Stimulated activated CD8-positive, alpha-beta memory T cell treated with anti-CD3 and anti-CD28 coated beads, Interleukin-7, amount 100 ng/mL, for 4 hours (primary cell): ENCODE measurements around the gene ZFPM1.

ENCODE experiments used
- DNase-seq, 2 donors: peaks; one replicate each; pipeline ENCODE4 v3.0.0-alpha.2; 2020; ENCODE audit warnings: low read depth in 2 of 2

ZFPM1 gene

DNA sequence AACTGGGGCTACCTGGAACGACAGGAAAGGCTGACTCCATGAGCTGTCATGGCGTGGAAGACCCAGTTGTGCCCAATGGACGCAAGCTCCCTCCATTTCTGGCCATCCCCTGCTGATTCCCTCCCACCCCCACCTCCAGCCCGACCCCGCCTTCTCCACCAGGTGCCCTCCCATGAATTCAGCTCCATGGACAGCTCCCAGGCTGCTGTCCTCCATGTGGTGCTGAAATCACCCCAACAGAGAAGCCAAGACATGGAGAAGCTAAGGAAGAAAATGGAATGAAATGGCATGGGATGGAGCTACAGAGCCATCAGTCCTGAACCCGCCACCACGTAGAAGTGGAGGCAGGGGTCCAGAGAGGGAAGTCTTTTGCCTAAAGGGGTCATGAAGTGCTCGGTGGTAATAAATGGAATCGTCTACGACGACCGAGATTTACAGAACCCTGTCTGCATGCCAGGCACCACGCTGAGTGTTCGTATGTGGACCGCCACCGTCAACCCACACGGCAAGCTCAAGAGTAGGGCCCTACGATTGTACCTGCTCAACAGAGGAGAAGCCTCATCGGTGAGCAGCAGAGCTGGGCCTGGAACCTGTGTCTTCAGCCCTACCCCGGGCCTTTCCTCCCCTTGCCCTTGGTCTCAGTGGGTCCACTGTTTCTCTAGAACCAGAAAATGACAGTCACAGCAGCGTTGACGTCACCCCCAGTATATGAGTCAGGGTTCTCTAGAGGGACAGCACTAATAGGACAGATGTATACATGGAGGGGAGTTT lies 107.8 kb downstream of the ZFPM1 start:
- no peak for DNase-seq

DNA sequence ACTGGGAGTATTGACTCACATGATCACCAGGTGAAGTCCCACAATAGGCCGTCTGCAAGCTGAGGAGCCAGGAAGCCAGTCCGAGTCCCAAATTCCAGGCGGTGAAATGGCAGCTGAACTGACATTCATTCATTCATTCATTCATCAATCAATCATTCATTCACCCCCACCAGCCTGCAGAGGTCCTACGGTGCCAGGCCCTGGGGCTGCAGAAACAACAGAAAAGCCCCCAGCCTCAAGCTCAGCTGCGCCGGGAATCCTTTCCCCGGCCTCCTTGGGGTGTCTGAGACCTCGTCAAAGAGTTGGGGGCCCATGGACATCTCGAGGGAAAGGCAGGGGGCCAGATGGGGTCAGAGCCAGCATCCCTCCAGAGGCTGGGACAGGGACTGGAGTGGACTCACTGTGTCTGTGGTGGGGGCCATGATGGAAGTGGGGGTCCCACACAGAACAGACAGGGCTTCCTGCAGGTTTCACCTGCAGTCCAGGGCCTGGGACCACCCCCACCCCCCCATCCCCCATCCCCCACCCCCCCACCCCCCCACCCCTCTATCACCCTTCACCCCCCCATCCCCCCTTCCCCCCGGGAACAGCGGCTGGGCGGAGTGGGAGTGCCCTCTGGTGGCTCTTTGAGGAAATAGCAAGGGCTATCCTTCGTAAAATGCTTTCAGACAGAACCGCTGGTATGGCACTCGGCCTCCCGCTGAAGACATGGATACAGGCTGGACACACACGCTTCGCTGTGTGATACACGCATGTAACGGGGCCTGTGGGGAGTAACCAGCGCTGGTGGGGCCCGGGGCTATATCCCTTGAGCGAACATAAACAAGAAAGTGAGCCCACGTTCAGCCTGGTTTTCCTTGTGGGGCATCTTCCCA lies 108.6 kb downstream of the ZFPM1 start:
- peak; percentile 27 to 51 for DNase-seq

DNA sequence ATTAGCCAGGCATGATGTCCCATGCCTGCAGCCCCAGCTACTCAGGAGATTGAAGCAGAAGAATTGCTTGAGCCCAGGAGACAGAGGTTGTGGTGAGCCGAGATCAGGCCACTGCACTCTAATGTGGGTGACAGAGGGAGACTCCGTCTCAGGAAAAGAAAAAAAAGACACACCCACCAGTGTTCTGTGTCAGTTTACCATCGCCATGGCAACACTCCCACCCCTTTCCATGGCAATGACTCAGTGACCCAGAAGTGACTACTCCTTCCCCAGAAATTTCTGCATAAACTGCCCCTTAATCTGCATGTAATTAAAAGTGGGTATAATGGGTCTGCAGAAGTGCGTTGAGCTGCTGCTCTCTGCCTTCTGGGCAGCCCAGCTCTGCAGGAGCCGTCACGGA lies 113.1 kb downstream of the ZFPM1 start:
- DNase-seq = peak; percentile 35 to 39

DNA sequence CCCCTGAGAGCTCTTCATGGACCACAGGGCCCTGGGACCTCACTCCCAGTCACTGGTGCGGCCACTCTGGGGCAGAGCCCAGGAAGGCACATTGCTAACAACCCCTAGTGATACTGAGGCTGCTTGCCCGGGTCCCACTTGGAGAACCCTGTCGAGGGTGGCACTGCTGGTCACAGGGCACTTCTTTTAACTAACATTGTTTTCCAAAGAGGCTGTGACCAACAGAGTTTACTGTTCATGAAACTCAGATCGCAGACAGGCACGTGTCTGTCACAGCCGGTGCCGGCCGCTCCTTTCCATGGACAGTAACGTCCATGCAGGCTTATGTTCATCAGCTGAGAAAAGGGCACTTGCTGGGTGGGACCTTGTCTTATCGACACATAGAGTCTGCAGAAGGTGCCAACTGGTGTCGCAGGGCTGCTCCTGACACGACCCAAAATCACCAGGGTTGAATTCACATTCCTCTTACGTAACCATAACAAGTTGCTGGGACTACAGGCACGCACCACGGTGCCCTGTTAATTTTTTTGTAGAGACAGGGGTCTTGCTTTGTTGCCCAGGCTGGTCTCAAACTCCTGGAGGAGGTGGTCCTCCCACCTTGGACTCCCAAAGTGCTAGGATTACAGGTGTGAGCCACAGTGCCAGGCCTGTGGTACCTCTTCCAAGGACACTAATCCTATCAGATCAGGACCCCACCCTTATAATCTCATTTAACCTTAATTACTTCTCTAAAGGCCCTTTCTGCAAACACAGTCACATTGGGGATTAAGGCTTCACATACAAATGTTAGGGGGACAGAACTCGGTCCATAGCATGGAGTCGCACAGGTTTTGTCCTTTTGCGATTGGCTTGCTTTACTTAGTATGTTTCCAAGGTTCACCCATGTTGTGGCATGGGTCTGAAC lies 115.9 kb downstream of the ZFPM1 start:
- DNase-seq = no peak

DNA sequence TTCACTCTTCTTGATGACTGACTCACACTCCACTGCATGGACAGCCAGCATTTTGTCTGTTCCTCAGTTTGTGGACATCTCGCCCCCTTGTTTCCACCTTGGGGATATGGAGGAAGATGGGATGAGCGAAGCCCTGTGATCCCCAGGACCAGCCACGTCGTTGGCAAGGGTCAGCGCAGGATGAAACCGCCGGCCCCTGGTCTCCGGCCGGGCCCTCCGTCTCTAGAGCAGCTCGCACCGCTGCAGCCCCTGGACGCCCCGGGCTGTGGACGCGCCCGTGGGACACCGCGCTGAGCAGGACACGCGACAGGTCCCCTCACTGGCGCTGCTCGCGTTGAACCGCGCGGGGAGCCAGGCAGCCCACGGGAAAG lies 116.5 kb downstream of the ZFPM1 start:
- DNase-seq = no peak

DNA sequence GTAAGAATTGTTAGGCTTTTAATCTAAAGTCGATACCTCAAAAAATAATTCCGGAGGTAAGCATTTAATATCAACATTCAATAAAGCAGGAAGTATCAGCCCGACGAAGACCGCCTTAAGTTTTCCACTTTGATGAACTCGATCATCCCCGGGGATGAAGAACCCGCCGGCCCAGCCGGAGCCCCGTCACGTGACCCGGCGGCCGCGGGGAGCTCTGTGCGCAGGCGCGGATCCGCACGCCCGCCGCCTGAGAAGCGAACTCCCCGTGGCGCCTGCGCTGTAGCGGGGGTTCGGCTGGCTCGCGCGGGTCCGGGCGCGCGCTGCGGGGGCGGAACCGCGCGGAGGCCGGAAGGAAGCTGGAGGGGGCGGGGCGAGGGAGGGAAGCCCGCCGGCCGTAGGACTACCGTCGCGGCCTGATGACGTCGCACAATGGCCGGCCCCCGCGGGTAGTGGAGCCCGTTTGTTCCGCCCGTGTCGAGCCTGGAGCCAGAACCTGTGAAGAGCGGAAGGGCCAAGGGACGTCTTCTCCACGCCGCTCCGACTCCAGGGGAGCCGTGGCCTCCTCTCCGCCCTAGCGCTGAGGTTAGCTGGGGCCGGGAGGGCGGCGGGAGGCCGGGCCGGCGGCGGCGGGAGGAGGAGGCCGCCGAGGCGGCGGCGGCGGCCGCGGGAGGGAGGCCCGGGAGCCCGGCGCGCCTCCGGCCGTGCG lies 117.1 kb downstream of the ZFPM1 start, which contains the start of gene ZC3H18:
Gene ZC3H18 (plus strand): TSS at position 419 of the 706 bp plus-strand sequence. CDS start 6,721 bp downstream, outside the sequence.
- peak; percentile 91 to 99 for DNase-seq

DNA sequence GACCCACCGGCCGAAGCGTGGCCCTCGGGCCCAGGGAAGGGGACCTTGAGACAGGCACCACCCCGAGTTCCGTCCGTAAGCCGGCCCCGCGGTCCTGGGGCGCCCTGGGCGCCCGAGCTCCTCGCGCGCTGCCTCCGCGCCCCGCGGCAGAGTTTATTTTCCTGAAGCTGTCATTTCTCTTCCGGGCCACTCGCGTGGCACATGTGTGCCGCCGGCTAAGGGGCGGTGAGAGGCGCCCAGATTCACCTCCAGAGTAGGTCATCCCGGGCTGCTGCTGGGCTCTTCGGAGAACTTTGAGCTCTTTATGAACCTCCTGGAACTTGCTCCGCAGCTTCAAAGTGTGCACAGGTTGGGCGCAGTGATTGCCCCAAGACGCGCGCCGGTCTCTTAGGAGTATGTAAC lies 117.6 kb downstream of the ZFPM1 start:
- peak in 1 of 2 donors; percentile 40 for DNase-seq

DNA sequence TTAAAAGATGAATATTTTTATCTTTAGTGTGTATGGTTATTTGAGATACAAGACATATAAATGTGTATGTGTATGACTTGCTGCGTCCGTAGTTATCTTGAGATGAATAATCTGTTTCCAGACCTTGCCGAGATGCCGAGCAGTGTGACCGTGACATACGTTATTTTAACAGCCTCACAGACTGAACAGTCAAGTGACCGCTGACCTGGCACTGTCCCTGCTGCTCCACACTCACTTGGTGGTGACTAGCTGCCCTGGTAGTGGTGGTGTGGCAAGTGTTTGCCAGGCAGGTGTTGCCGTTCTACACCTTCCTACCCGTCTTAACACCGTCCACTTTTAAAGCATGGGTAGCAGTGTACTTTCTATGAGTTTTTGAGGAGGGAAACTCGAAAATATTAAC lies 122.2 kb downstream of the ZFPM1 start:
- DNase-seq = no peak

DNA sequence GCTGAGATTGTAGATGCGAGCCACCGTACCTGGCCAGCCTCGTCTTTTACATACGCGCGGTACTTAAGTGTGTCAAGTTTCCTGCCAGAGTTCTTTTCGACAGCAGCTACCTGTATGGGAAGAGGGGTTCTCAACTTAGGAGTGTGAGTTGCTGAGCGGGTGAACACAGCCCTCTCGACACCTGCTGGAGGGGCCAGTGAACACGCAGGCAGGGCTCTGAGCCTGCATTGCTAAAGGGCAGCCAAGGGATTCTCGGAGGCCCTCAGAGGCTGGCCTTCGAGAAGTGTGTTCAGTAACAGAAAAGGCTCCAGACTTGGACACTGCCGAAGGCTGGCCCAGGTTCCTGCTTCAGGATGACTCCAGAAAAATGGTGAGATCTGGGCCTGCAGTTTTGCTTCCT lies 123.2 kb downstream of the ZFPM1 start:
- DNase-seq = no peak

DNA sequence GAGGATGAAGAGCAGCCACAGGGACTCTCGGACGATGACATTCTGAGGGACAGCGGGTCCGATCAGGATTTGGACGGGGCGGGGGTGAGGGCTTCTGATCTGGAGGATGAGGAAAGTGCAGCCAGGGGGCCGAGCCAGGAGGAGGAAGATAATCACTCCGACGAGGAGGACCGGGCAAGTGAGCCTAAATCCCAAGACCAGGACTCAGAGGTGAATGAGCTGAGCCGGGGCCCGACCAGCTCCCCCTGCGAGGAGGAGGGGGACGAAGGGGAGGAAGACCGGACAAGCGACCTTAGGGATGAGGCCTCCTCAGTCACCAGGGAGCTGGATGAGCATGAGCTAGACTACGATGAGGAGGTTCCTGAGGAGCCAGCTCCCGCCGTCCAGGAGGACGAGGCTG lies 124.1 kb downstream of the ZFPM1 start:
- DNase-seq = no peak

DNA sequence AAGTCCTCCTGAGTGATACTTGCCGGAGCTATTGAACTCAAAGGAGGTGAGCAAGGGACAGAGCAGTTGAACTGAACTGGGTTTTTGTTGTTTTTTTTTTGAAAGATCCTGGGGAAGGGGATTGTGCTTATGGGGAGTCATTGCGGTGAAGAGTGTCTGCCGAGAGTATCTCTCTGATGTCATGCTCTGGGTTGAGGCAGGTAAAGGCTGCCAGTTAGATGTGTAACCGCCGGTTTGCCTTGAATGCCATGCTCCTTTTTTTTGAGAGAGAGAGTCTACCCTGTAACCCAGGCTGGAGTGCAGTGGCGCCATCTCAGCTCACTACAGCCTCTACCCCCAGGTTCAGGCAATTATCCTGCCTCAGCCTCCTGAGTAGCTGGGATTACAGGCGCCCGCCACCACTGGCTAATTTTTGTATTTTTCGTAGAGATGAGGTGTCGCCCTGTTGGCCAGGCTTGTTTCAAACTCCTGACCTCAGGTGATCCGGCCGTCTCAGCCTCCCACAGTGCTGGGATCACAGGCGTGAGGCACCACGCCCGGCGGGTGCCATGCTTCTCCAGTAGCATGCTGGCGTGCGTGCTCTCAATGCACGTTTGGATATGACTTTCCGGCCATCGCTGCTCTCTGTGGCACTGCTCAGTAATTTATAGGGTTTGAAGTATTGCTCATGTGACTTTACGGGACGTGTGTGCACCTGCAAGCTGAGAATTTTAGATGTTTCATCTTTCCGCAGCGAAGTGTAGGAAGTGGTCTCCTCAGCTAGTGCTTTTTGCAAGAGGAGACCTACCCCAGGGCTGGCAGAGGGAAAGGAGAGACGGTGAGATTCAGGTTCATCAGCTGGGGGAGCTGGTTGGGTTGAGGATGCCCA lies 125.6 kb downstream of the ZFPM1 start:
- DNase-seq = no peak

DNA sequence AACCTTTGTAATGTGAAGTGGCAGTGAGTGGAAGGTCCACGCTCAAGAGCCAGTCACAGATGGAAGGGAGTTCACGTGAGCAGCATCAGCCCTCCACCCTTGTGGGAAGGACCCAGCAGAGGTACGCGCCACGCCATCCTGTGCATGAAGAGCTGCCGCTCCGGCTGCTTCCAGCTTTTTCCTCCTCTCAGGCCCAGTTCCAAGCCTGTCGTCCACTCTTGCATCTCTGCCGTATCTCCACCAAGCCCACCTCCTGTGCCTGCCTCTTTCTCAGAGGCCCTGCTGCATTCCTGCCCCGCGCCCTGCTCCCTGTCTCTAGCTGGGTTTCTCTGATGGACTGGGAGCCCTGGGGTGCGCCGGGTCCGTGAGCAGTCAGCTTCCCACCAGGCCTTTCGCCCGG lies 127.3 kb downstream of the ZFPM1 start:
- no peak for DNase-seq

DNA sequence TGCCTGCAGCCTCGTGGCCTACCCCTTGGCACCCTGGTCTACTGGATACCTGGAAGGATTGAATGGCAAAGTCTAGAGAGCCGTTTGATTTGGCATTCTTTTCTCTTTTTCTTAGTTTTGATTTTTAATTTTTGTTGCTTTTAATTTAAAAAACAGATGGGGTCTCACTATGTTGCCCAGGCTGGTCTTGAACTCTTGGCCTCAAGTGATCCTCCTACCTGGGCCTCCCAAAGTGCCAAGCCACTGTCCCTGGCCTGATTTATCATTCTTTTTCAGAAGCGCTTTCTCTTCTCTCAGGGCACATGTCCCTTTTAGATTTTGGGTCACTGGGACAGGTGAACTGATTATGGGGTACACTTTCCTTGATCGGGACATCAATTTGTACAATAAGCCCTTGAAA lies 128.0 kb downstream of the ZFPM1 start:
- DNase-seq = no peak

DNA sequence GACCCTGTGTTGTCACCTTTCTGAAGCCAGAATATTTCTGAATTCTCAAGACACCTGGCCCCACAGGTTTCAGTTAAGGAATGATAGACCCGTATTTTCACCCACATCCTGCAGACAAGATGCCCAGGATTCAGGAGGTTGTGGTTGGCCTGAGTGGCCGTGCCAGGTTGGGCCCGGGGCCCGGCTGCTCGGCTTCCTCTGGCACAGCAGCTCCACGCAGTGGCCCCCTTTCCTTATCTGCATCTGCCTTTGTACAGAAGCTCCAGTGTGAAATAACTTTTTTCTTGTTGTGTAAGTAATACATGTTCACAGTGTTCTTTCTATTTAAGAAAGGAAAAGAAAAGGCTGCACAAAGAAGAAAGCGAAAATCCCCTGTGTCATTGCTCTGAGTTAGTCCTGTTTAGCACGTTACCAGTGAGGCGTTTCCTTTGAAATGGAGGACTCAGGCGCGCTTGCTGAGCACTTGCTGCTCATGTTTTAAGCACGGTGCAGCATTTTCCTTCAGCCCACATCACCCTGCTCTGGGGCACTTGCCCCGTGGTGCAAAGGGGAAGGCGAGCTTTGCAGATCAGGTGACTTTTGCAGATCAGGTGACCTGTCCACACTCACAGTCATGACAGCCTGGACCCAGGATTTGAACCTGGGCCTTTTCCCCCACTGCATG lies 130.0 kb downstream of the ZFPM1 start:
- no peak for DNase-seq

DNA sequence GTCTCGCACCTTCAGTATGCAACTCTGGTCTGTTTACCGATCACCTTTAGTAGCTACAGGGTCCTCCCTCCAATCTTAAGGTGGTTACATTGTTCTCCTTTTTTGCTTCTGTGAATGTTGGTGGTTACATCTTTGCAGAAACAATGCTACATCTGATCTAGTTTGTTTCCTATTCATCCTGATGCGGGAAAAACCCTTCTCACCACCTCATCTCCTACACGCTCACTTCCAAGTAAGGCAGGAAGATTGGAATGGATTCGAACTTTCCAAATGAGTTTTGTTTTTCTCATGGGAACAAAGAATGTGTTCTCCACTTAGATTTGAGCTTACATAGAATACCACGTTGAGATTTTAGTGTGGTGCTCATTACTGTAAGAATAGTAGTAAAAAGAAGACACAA lies 131.6 kb downstream of the ZFPM1 start:
- DNase-seq = no peak

DNA sequence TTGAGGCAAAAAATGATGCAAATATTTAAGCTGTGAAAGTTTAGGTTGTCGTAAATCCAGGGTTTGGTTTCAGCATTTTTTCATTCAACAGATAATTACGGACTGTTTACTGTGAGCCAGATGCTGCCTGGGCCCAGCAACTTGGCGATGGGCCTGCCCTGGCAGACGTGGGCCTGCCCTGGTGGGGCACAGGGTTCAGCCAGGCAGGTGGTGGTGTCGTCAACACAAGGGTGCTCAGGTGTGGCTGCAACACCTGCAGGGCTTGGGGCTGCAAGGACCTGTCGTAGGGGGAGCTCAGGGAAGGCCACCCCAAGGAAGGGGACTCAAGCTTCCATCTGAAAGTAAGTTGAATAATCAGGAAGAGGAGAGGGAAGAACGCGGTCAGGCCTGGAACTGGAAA lies 132.2 kb downstream of the ZFPM1 start:
- no peak for DNase-seq

DNA sequence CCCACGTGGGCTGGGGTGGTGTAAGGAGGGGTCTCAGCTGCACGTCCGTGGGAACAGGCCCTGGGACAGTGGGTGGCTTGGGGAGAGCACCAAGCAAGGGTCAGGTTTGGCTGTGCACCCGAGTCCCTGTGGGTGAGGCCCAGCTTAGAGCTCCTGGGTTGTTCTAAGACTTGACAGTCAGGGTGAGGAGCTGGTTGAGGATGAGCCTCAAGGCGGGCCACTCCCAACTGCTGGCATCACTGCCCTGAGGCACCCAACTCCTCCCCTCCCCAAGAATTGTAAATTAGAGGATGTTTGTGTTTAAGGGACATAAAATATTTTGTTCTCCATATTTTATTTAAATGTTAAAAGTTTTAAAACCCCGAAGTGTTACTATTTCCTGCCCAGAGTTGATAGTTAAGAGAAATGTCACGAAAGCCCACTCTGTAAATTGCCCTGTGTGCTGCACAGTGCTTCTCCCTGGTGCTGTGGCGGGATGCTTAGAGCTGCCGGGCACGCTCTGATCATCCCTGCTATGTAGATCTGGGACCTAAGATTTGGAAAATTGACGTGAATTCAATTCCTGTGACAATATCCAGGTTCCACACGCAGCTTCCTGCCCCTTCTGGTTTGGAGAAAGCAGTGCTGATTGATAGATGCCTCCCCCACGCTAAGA lies 133.0 kb downstream of the ZFPM1 start:
- no peak for DNase-seq
